Esophagus (tissue), 2 donors: ENCODE measurements around the gene NEGR1. TPM values are rescaled to one million over a fixed set of nuclear protein-coding genes. Genes with fewer than 3 reads are reported as not detected.

Source experiments
- H3K27ac ChIP-seq, 2 donors: one replicate each; pipeline ENCODE4 v1.5.1; 2013; ENCODE audit warnings: low read depth in 2 of 2, mild to moderate bottlenecking in 2 of 2, inconsistent platforms in 1 of 2, low read length in 1 of 2, moderate library complexity in 1 of 2
- H3K27me3 ChIP-seq, 2 donors: one replicate each; pipeline ENCODE4 v1.6.1; 2013; ENCODE audit warnings: low read length in 2 of 2, control low read depth in 1 of 2, mild to moderate bottlenecking in 1 of 2; ENCODE audit not compliant: insufficient read depth in 2 of 2, control insufficient read depth in 1 of 2
- H3K36me3 ChIP-seq, 2 donors: one replicate each; pipeline ENCODE4 v1.6.1; 2013; ENCODE audit warnings: low read length in 1 of 2; ENCODE audit not compliant: control insufficient read depth in 2 of 2, insufficient read depth in 2 of 2
- H3K4me1 ChIP-seq, 2 donors: one replicate each; pipeline ENCODE4 v1.6.1; 2013; ENCODE audit warnings: low read length in 1 of 2; ENCODE audit not compliant: control insufficient read depth in 2 of 2, insufficient read depth in 2 of 2
- H3K4me3 ChIP-seq, 2 donors: one replicate each; pipeline ENCODE4 v1.5.1; 2013; ENCODE audit warnings: low read length in 2 of 2, mild to moderate bottlenecking in 2 of 2, low read depth in 1 of 2, moderate library complexity in 1 of 2
- H3K9me3 ChIP-seq, 2 donors: one replicate each; pipeline ENCODE4 v1.6.1; 2013; ENCODE audit warnings: mild to moderate bottlenecking in 2 of 2, low read depth in 1 of 2, low read length in 1 of 2, moderate library complexity in 1 of 2; ENCODE audit not compliant: control insufficient read depth in 2 of 2, insufficient read depth in 1 of 2
- WGBS, 2 donors: extraction: QIAGEN DNeasy Blood & Tissue Kit; methylation state at CpG; one replicate each; pipeline ENCODE4 v1.1.7; 2013; 5-methylcytosine and 5-hydroxymethylcytosine counted together
- polyA plus RNA-seq, 2 donors: library from polyadenylated mRNA; stranded (reverse); fragments of 200-250 nt; gene quantifications; one replicate each; pipeline ENCODE4 v1.2.3, GENCODE V29; 2013
- donor health status: healthy with polysubstance abuse.
- donor health status: Bipolar disorder and iron deficiency.

The NEGR1 gene
- polyA plus RNA-seq, 2 donors, result 0.59 to 1.4 TPM

- Histone ChIP-seq H3K27ac (no peak overlapping the region), H3K4me1 (no peaks in the 10 kb centered on the region), H3K4me3 (no peak overlapping the region), H3K36me3 (no peaks in the 10 kb centered on the region), H3K9me3 (no peaks in the 10 kb centered on the region), H3K27me3 (no peaks in the 10 kb centered on the region)
- WGBS, 2 donors, result 43 to 50% methylated on average over 1 of the region's 1 CpG
These were observed 584.2 kb downstream of the NEGR1 start for GRCh38 chr1:71698186-71698585.

- H3K36me3 ChIP-seq, result no peaks in the 10 kb centered on the region
- H3K9me3 ChIP-seq, result no peaks in the 10 kb centered on the region
- H3K27me3 ChIP-seq, result no peaks in the 10 kb centered on the region
- no peak overlapping the region for H3K4me3 ChIP-seq
- H3K4me1 ChIP-seq, result no peaks in the 10 kb centered on the region
- WGBS, 2 donors, result 61 to 75% methylated on average over 1 of the region's 1 CpG
- H3K27ac ChIP-seq, result no peak overlapping the region
These were observed 586.5 kb downstream of the NEGR1 start for GRCh38 chr1:71695821-71696220.

- H3K36me3 ChIP-seq, result no peaks in the 10 kb centered on the region
- no peaks in the 10 kb centered on the region for H3K4me1 ChIP-seq
- 75 to 78% methylated on average over 1 of the region's 1 CpG for WGBS, 2 donors
- no peak overlapping the region for H3K27ac ChIP-seq
- H3K4me3 ChIP-seq, result no peak overlapping the region
- H3K27me3 ChIP-seq, result no peaks in the 10 kb centered on the region
- H3K9me3 ChIP-seq, result no peaks in the 10 kb centered on the region
These were observed 587.3 kb downstream of the NEGR1 start for GRCh38 chr1:71695084-71695483.

GRCh38 chr1:71693581-71693980 lies 588.8 kb downstream of the NEGR1 start:
- H3K9me3 ChIP-seq, result no peaks in the 10 kb centered on the region
- H3K36me3 ChIP-seq, result no peaks in the 10 kb centered on the region
- no peaks in the 10 kb centered on the region for H3K4me1 ChIP-seq
- H3K27me3 ChIP-seq, result no peaks in the 10 kb centered on the region
- H3K4me3 ChIP-seq, result no peak overlapping the region
- no peak overlapping the region for H3K27ac ChIP-seq

GRCh38 chr1:71689635-71690034 lies 592.7 kb downstream of the NEGR1 start:
- H3K36me3 ChIP-seq, result no peaks in the 10 kb centered on the region
- no peak overlapping the region for H3K27ac ChIP-seq
- 64 to 77% methylated on average over 2 of the region's 2 CpGs for WGBS, 2 donors
- no peaks in the 10 kb centered on the region for H3K4me1 ChIP-seq
- H3K9me3 ChIP-seq, result no peaks in the 10 kb centered on the region
- no peak overlapping the region for H3K4me3 ChIP-seq
- H3K27me3 ChIP-seq, result no peaks in the 10 kb centered on the region

- Histone ChIP-seq H3K4me1 (no peaks in the 10 kb centered on the region), H3K4me3 (no peak overlapping the region), H3K9me3 (no peaks in the 10 kb centered on the region), H3K27ac (no peak overlapping the region), H3K36me3 (no peaks in the 10 kb centered on the region), H3K27me3 (no peaks in the 10 kb centered on the region)
- 50 to 57% methylated on average over 3 of the region's 3 CpGs for WGBS, 2 donors
These were observed 595.0 kb downstream of the NEGR1 start for GRCh38 chr1:71687376-71687775.

- H3K27me3 ChIP-seq, result no peaks in the 10 kb centered on the region
- no peak overlapping the region for H3K27ac ChIP-seq
- H3K4me3 ChIP-seq, result no peak overlapping the region
- H3K9me3 ChIP-seq, result no peaks in the 10 kb centered on the region
- H3K36me3 ChIP-seq, result no peaks in the 10 kb centered on the region
- 50 to 51% methylated on average over 7 of the region's 7 CpGs for WGBS, 2 donors
- H3K4me1 ChIP-seq, result no peaks in the 10 kb centered on the region
These were observed 605.1 kb downstream of the NEGR1 start for GRCh38 chr1:71676979-71677925.

GRCh38 chr1:71668065-71668464 lies 614.3 kb downstream of the NEGR1 start:
- Histone ChIP-seq H3K4me1 (no peaks in the 10 kb centered on the region), H3K9me3 (no peaks in the 10 kb centered on the region), H3K27ac (no peak overlapping the region), H3K27me3 (no peaks in the 10 kb centered on the region), H3K36me3 (no peaks in the 10 kb centered on the region), H3K4me3 (no peak overlapping the region)
- 49 to 55% methylated on average over 3 of the region's 3 CpGs for WGBS, 2 donors

- Histone ChIP-seq H3K36me3 (no peaks in the 10 kb centered on the region), H3K4me1 (no peaks in the 10 kb centered on the region), H3K9me3 (no peaks in the 10 kb centered on the region), H3K27me3 (no peaks in the 10 kb centered on the region), H3K27ac (no peak overlapping the region), H3K4me3 (no peak overlapping the region)
- 48 to 53% methylated on average over 2 of the region's 2 CpGs for WGBS, 2 donors
These were observed 615.1 kb downstream of the NEGR1 start for GRCh38 chr1:71667216-71667615.

GRCh38 chr1:71666609-71667008 lies 615.7 kb downstream of the NEGR1 start:
- Histone ChIP-seq H3K9me3 (no peaks in the 10 kb centered on the region), H3K4me1 (no peaks in the 10 kb centered on the region), H3K36me3 (no peaks in the 10 kb centered on the region), H3K27me3 (no peaks in the 10 kb centered on the region), H3K27ac (no peak overlapping the region), H3K4me3 (no peak overlapping the region)
